OCI-LY3 (cell line): Measurements from ENCODE around the gene WDFY1.

Experiments
- H2AFZ ChIP-seq: fragments of 200-600, 300-600 bp; shearing (Covaris generic); 2 replicates; pipeline ENCODE4 v1.6.0; 2014; ENCODE audit warnings: antibody characterized with exemption, low read depth, low read length
- H3K27ac ChIP-seq: fragments of 200-600, 300-600 bp; sonication (generic); 2 replicates; pipeline ENCODE4 v1.5.1; 2014; ENCODE audit warnings: mild to moderate bottlenecking, low read length, moderate library complexity, mixed read lengths
- H3K27me3 ChIP-seq: fragments of 200-600, 300-600 bp; sonication (generic); 2 replicates; pipeline ENCODE4 v1.6.1; 2014; ENCODE audit warnings: low read depth, low read length, mixed read lengths
- H3K36me3 ChIP-seq: fragments of 200-600, 300-600 bp; sonication (generic); replicated peaks from 2 replicates; pipeline ENCODE3; 2014; ENCODE audit warnings: low read depth, low read length, mixed read lengths
- H3K4me1 ChIP-seq: fragments of 300-600, 200-600 bp; sonication (generic); 2 replicates; pipeline ENCODE4 v1.6.1; 2014; ENCODE audit warnings: low read length, mixed read lengths
- H3K4me2 ChIP-seq: fragments of 200-600, 300-600 bp; sonication (generic); 2 replicates; pipeline ENCODE4 v1.6.1; 2014; ENCODE audit warnings: low read length, mixed read lengths
- H3K4me3 ChIP-seq: fragments of 300-600, 200-600 bp; sonication (generic); 2 replicates; pipeline ENCODE4 v1.5.1; 2014; ENCODE audit warnings: antibody characterized with exemption, mild to moderate bottlenecking, low read length, moderate library complexity
- H3K79me2 ChIP-seq: fragments of 300-600, 200-600 bp; shearing (Covaris generic); 2 replicates; pipeline ENCODE4 v1.6.1; 2014; ENCODE audit warnings: mild to moderate bottlenecking, low read length, mixed read lengths
- H3K9ac ChIP-seq: fragments of 300-600, 200-600 bp; shearing (Covaris generic); 2 replicates; pipeline ENCODE4 v1.6.0; 2014; ENCODE audit warnings: mild to moderate bottlenecking, low read length, moderate library complexity
- H3K9me3 ChIP-seq: fragments of 200-600, 300-600 bp; shearing (Covaris generic); 2 replicates; pipeline ENCODE4 v1.6.1; 2014; ENCODE audit warnings: low read length, mixed read lengths; ENCODE audit not compliant: insufficient read depth
- H4K20me1 ChIP-seq: fragments of 200-600, 300-600 bp; sonication (generic); 2 replicates; pipeline ENCODE4 v1.6.1; 2016; ENCODE audit warnings: low read length, mixed read lengths; ENCODE audit not compliant: insufficient read depth
- CTCF ChIP-seq: fragments of 200-600, 300-600 bp; sonication (generic); IDR thresholded peaks from 2 replicates; pipeline ENCODE4 v1.5.1; 2014; ENCODE audit warnings: antibody characterized with exemption, low read length, low read depth
- EZH2phosphoT487 ChIP-seq: fragments of 200-600 bp; shearing (Covaris generic); IDR thresholded peaks from 2 replicates; pipeline ENCODE4 v1.6.1; 2018; ENCODE audit warnings: antibody characterized with exemption, mixed run types, low read depth

The WDFY1 gene

GRCh38 chr2:223837287-223838061 lies 107.7 kb downstream of the WDFY1 start, which contains the start of gene AP1S3:
TSS of gene AP1S3 (minus strand) at chr2:223837582. CDS start at chr2:223837450, 132 bp downstream.
- peak within 1 kb of the TSS; percentile 49 for H3K27ac ChIP-seq
- H3K4me1 ChIP-seq: peaks cover 6% of the 10 kb centered on the region
- H3K79me2 ChIP-seq: peaks cover 36% of the 10 kb centered on the region
- H4K20me1 ChIP-seq: peaks cover 17% of the 10 kb centered on the region; the same call in 1 of the 2 replicates
- H2AFZ ChIP-seq: peak within 1 kb of the TSS; percentile 13; the same call in 1 of the 2 replicates
- no peaks in the 10 kb centered on the region for H3K36me3 ChIP-seq
- H3K4me2 ChIP-seq: peak within 1 kb of the TSS; percentile 78
- H3K9me3 ChIP-seq: no peaks in the 10 kb centered on the region
- peak within 1 kb of the TSS; percentile 79 for H3K9ac ChIP-seq
- no peaks in the 10 kb centered on the region for H3K27me3 ChIP-seq
- peak within 1 kb of the TSS; percentile 95 for H3K4me3 ChIP-seq
- TF ChIP-seq CTCF (peak; percentile 17; the same call in 1 of the 2 replicates), EZH2phosphoT487 (no peak)

GRCh38 chr2:223835701-223836532 lies 109.2 kb downstream of the WDFY1 start:
- Histone ChIP-seq H3K27ac (peak overlapping the region; percentile 49), H3K4me3 (peak overlapping the region; percentile 95)
- TF ChIP-seq EZH2phosphoT487 (no peak), CTCF (no peak)

GRCh38 chr2:223834431-223834830 lies 110.7 kb downstream of the WDFY1 start:
- Histone ChIP-seq H3K4me3 (no peak overlapping the region), H3K4me1 (peaks cover 6% of the 10 kb centered on the region), H3K9me3 (no peaks in the 10 kb centered on the region), H3K9ac (no peak overlapping the region), H3K27me3 (no peaks in the 10 kb centered on the region), H3K36me3 (no peaks in the 10 kb centered on the region), H4K20me1 (peaks cover 21% of the 10 kb centered on the region; the same call in 1 of the 2 replicates), H3K4me2 (no peak overlapping the region), H3K79me2 (peaks cover 55% of the 10 kb centered on the region), H3K27ac (no peak overlapping the region), H2AFZ (no peak overlapping the region)
- TF ChIP-seq CTCF (no peak), EZH2phosphoT487 (no peak)

More at GRCh38 chr2:223835701-223836532, 109.2 kb downstream of the WDFY1 start:
- no peak overlapping the region for H2AFZ ChIP-seq
- H3K4me2 ChIP-seq: peak overlapping the region; percentile 78
- H3K9me3 ChIP-seq: no peaks in the 10 kb centered on the region
- H3K4me1 ChIP-seq: peaks cover 6% of the 10 kb centered on the region
- peak overlapping the region; percentile 79; the same call in 1 of the 2 replicates for H3K9ac ChIP-seq
- no peaks in the 10 kb centered on the region for H3K36me3 ChIP-seq
- H3K27me3 ChIP-seq: no peaks in the 10 kb centered on the region
- H3K79me2 ChIP-seq: peaks cover 47% of the 10 kb centered on the region
- H4K20me1 ChIP-seq: peaks cover 21% of the 10 kb centered on the region; the same call in 1 of the 2 replicates
